Activated B cell treated with CpG ODN at 0.5 μM for 24 hours (primary cell): ENCODE data around the gene SDK2. TPM values are rescaled to one million over a fixed set of nuclear protein-coding genes. Genes with fewer than 3 reads are reported as not detected.
"Not testable (repeated sequence)": the region's sequence is repeated elsewhere in the genome, so short reads cannot be mapped to it uniquely, and the experiment has no call there.

ENCODE experiments used
- ATAC-seq: fragments of 200-7000 bp; cut with Tn5 transposase; one replicate; pipeline ENCODE4 v1.10.0; 2021; ENCODE audit warnings: low read depth, mild to moderate bottlenecking, moderate library complexity
- CTCF ChIA-PET: fragments of 350-600 bp; sonication (Branson Sonifier 250); formaldehyde crosslinking; loops from one replicate; lab custom pipeline; 2021; ENCODE audit warnings: antibody characterized with exemption; lab: Charles Lee
- POLR2A ChIA-PET: fragments of 350-600 bp; sonication (Branson Sonifier 250); formaldehyde crosslinking; loops from one replicate; lab custom pipeline; 2021; ENCODE audit warnings: antibody characterized with exemption; lab: Charles Lee
- DNase-seq: peaks from one replicate; pipeline ENCODE4 v3.0.0; 2022
- H3K27ac Mint-ChIP-seq: one replicate; pipeline ENCODE4 v1.8.0; 2020; ENCODE audit warnings: mixed read lengths
- H3K27me3 Mint-ChIP-seq: one replicate; pipeline ENCODE4 v1.8.0; 2021; ENCODE audit warnings: mixed read lengths
- H3K36me3 Mint-ChIP-seq: one replicate; pipeline ENCODE4 v1.8.0; 2021; ENCODE audit warnings: low read depth, mixed read lengths
- H3K4me1 Mint-ChIP-seq: one replicate; pipeline ENCODE4 v1.8.0; 2021; ENCODE audit warnings: mixed read lengths
- H3K4me3 Mint-ChIP-seq: one replicate; pipeline ENCODE4 v1.8.0; 2020; ENCODE audit warnings: mild to moderate bottlenecking, mixed read lengths
- H3K9me3 Mint-ChIP-seq: one replicate; pipeline ENCODE4 v1.8.0; 2020; ENCODE audit warnings: mixed read lengths
- CTCF ChIP-seq: fragments of 200-600 bp; IDR thresholded peaks from one replicate; pipeline ENCODE4 v1.8.0; 2022; ENCODE audit warnings: antibody characterized with exemption, mild to moderate bottlenecking
- intact Hi-C: fragments of 100-400 bp; cut with micrococcal nuclease; formaldehyde crosslinking; loops from one replicate; pipeline ENCODE4 v1.15.1; 2024
- total RNA-seq: library from RNA; stranded (reverse); gene quantifications from 2 replicates; pipeline ENCODE4 v1.2.3, GENCODE V29; 2022

Gene SDK2
- total RNA-seq, 1 donor from 2014 or later: 2.5 TPM

GRCh38 chr17:73478334-73478733 lies 165.9 kb downstream of the SDK2 start:
- intact Hi-C loops: loop anchor here (5.0 kb wide), 1 partner anchor 164 kb away; the partner anchor contains the start of gene SDK2
- no peaks in the 10 kb centered on the region for H3K36me3 Mint-ChIP-seq

GRCh38 chr17:73476890-73477350 lies 167.3 kb downstream of the SDK2 start:
- POLR2A ChIA-PET: no interaction called here
- no peaks in the 10 kb centered on the region for H3K36me3 Mint-ChIP-seq
- intact Hi-C loops: loop anchor here (5.0 kb wide), 1 partner anchor 165 kb away; the partner anchor contains the start of gene SDK2

More at GRCh38 chr17:73478334-73478733, 165.9 kb downstream of the SDK2 start:
- DNase-seq (no peak), ATAC-seq (no peak)
- no peak overlapping the region for H3K27ac Mint-ChIP-seq
- ChIA-PET POLR2A (no interaction called here), CTCF (interaction anchor here (1.3 kb wide), 1 partner anchor 10 kb away, joined by 3 read pairs; no protein-coding TSS in a partner anchor)
- peaks cover 2% of the 10 kb centered on the region for H3K27me3 Mint-ChIP-seq
- H3K4me3 Mint-ChIP-seq: no peak overlapping the region
- no peaks in the 10 kb centered on the region for H3K9me3 Mint-ChIP-seq
- no peak for TF ChIP-seq CTCF
- peaks cover 19% of the 10 kb centered on the region for H3K4me1 Mint-ChIP-seq

GRCh38 chr17:73474370-73474988 lies 169.8 kb downstream of the SDK2 start:
- Mint-ChIP-seq H3K36me3 (peaks cover 1% of the 10 kb centered on the region), H3K9me3 (no peaks in the 10 kb centered on the region), H3K4me3 (no peak overlapping the region), H3K27ac (no peak overlapping the region), H3K4me1 (no peaks in the 10 kb centered on the region), H3K27me3 (no peaks in the 10 kb centered on the region)
- POLR2A ChIA-PET: no interaction called here
- intact Hi-C loops: no loop called here
- no peak for TF ChIP-seq CTCF
- DNase-seq: no peak
- CTCF ChIA-PET: no interaction called here
- no peak for ATAC-seq

More at GRCh38 chr17:73476890-73477350, 167.3 kb downstream of the SDK2 start:
- DNase-seq (no peak), ATAC-seq (no peak)
- Mint-ChIP-seq H3K4me3 (no peak overlapping the region), H3K27ac (no peak overlapping the region), H3K4me1 (peaks cover 7% of the 10 kb centered on the region), H3K9me3 (no peaks in the 10 kb centered on the region), H3K27me3 (peaks cover 2% of the 10 kb centered on the region)
- CTCF ChIA-PET: no interaction called here
- no peak for TF ChIP-seq CTCF

GRCh38 chr17:73472715-73473114 lies 171.5 kb downstream of the SDK2 start:
- POLR2A ChIA-PET: not testable (repeated sequence)

GRCh38 chr17:73471924-73472323 lies 172.3 kb downstream of the SDK2 start:
- intact Hi-C loops: no loop called here
- Mint-ChIP-seq H3K27ac (no peak overlapping the region), H3K27me3 (no peaks in the 10 kb centered on the region), H3K9me3 (no peaks in the 10 kb centered on the region), H3K4me3 (no peak overlapping the region), H3K36me3 (peaks cover 1% of the 10 kb centered on the region), H3K4me1 (no peaks in the 10 kb centered on the region)
- ChIA-PET CTCF (no interaction called here), POLR2A (no interaction called here)
- DNase-seq (no peak), ATAC-seq (no peak)
- TF ChIP-seq CTCF: no peak

More at GRCh38 chr17:73472715-73473114, 171.5 kb downstream of the SDK2 start:
- H3K27me3 Mint-ChIP-seq, CTCF ChIA-PET, H3K27ac Mint-ChIP-seq, H3K36me3 Mint-ChIP-seq, H3K4me3 Mint-ChIP-seq, ATAC-seq, DNase-seq, H3K4me1 Mint-ChIP-seq, intact Hi-C loops, H3K9me3 Mint-ChIP-seq: not testable (repeated sequence)
